GM21717 (cell line): ENCODE data around the gene NSUN3.
"Not testable (repeated sequence)": the region's sequence is repeated elsewhere in the genome, so short reads cannot be mapped to it uniquely, and the experiment has no call there.

ENCODE experiments used
- ATAC-seq: cut with Tn5 transposase; IDR thresholded peaks from one replicate; pipeline ENCODE4 v1.9.1; 2021; ENCODE audit warnings: mild to moderate bottlenecking, moderate library complexity; ENCODE audit not compliant: unreplicated experiment

The NSUN3 gene

GRCh38 chr3:94066506-94067500, 3.9 kb downstream of the NSUN3 start:
- no peak for ATAC-seq

- ATAC-seq: no peak
Measured at GRCh38 chr3:94069194-94069813, 6.4 kb downstream of the NSUN3 start.

- ATAC-seq: peak; percentile 58
Measured at GRCh38 chr3:94070341-94070911, 7.6 kb downstream of the NSUN3 start.

GRCh38 chr3:94071713-94072284, 8.9 kb downstream of the NSUN3 start:
- peak; percentile 50 for ATAC-seq

- no peak for ATAC-seq
Measured at GRCh38 chr3:94076055-94076454, 13.2 kb downstream of the NSUN3 start.

GRCh38 chr3:94080552-94080951, 17.7 kb downstream of the NSUN3 start:
- not testable (repeated sequence) for ATAC-seq

GRCh38 chr3:94081884-94082283, 19.0 kb downstream of the NSUN3 start:
- ATAC-seq: no peak

- no peak for ATAC-seq
Measured at GRCh38 chr3:94082391-94082937, 19.6 kb downstream of the NSUN3 start.

GRCh38 chr3:94083261-94083660, 20.4 kb downstream of the NSUN3 start:
- ATAC-seq: peak; percentile 80

GRCh38 chr3:94089126-94089525, 26.3 kb downstream of the NSUN3 start:
- ATAC-seq: no peak

- no peak for ATAC-seq
Measured at GRCh38 chr3:94092086-94092485, 29.2 kb downstream of the NSUN3 start.

GRCh38 chr3:94093151-94093550, 30.3 kb downstream of the NSUN3 start:
- ATAC-seq: no peak

GRCh38 chr3:94095111-94095510, 32.2 kb downstream of the NSUN3 start:
- ATAC-seq: no peak

- ATAC-seq: no peak
Measured at GRCh38 chr3:94098452-94098851, 35.6 kb downstream of the NSUN3 start.

- ATAC-seq: no peak
Measured at GRCh38 chr3:94099311-94099710, 36.5 kb downstream of the NSUN3 start.

- no peak for ATAC-seq
Measured at GRCh38 chr3:94101860-94102259, 39.0 kb downstream of the NSUN3 start.

- ATAC-seq: no peak
Measured at GRCh38 chr3:94106268-94106667, 43.4 kb downstream of the NSUN3 start.

- not testable (repeated sequence) for ATAC-seq
Measured at GRCh38 chr3:94110232-94110631, 47.4 kb downstream of the NSUN3 start.

- no peak for ATAC-seq
Measured at GRCh38 chr3:94110854-94111253, 48.0 kb downstream of the NSUN3 start.

- no peak for ATAC-seq
Measured at GRCh38 chr3:94114666-94115065, 51.8 kb downstream of the NSUN3 start.

- ATAC-seq: no peak
Measured at GRCh38 chr3:94115482-94115881, 52.6 kb downstream of the NSUN3 start.
